SH-SY5Y (cell line): ENCODE measurements around the gene GBP7.

ENCODE experiments used
- GATA2 ChIP-seq: IDR thresholded peaks from 2 replicates; pipeline ENCODE4 v1.6.1; 2011; ENCODE audit warnings: mild to moderate bottlenecking, low read depth, low read length
- GATA3 ChIP-seq: IDR thresholded peaks from 2 replicates; pipeline ENCODE4 v1.6.1; 2011; ENCODE audit warnings: low read depth, mild to moderate bottlenecking, low read length, moderate library complexity

GRCh38 chr1:89149976-89150375, 25.8 kb downstream of the GBP7 start:
- no peak for TF ChIP-seq GATA2
- TF ChIP-seq GATA3 = no peak
